HS-27A (cell line): ENCODE measurements around the gene TANC2.

ENCODE experiments used
- DNase-seq: peaks from one replicate; pipeline ENCODE4 v3.0.0-alpha.2; 2012; ENCODE audit warnings: low read depth, missing footprints

TANC2 gene

DNA sequence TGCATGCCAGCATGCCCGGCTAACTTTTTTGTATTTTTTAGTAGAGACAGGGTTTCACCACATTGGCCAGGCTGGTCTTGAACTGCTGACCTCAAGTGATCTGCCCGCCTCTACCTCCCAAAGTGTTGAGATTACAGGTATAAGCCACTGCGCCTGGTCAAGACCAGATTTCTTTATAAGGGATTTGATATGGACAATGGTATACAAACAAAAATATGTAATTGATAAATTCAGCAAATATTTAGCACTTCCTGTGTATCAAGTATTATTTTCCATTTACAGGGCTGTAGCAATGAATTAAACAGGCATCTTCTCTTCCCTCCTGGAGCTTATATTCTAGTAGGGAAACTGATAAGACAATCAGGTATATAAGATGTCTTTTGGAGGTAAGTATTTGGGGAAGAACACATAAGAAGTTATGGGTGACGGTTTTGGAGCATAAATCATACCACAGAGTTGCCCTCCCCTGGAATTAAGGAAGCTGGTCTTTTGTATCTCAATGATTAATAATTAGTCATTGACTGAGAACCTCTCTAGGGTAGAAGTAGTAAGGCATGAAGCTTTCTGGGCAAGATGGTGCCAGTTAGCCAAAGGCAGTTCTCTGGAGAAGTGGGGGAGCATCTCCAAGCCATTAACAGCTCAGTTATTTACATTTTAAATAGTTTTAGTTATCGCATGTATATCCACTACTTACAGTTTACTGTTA is 35.8 kb downstream of the TANC2 start:
- DNase-seq = no peak

DNA sequence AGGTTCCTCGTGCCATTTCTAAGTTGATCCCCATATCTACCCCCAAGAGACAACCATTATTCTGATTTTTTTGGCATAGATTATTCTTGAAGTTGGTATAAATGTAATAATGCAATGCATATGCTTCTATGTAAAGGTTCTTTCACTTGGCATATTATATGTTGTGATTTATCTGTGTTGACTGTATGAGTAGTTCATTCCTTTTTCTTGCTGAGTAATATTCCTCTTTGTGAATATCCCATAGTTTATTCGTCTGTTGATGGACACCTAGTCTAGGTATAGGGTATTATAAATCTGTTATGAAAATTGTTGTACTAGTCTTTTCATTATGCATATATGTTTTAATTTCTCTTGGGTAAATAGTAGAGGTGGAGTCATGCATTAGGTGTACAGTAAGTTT is 36.6 kb downstream of the TANC2 start:
- DNase-seq = no peak

DNA sequence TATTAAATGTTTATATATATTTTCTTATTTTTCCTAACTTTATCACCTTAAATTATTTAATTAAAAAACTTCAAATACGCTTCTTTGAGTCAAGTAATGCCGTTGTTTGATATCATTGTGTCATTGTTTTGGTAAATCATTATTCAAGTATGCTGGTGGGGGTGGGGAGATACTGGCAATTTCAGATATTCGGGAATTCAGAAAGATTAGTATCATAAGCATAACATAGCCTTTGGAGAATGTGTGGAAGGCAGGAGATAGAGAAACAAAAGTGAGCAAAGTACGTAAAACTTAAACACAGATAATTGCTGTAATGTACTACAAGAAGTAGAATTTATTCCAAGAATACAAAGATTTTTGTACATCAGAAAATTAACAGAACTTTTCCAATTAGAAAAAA is 49.8 kb downstream of the TANC2 start:
- no peak for DNase-seq
